H9 (cell line): Measurements from ENCODE around the gene FREY1. TPM values are rescaled to one million over a fixed set of nuclear protein-coding genes. Genes with fewer than 3 reads are reported as not detected.
A peak's percentile ranks its signal among the peaks of the same experiment; 100 is the strongest.

Source experiments
- DNase-seq: peaks from one replicate; pipeline ENCODE4 v3.0.0-alpha.2; 2017
- H2AFZ ChIP-seq: one replicate; pipeline ENCODE4 v1.6.1; 2013; ENCODE audit warnings: mild to moderate bottlenecking, low read length, control low read depth, moderate library complexity
- H2AK5ac ChIP-seq: 2 replicates; pipeline ENCODE4 v1.6.1; 2013; ENCODE audit warnings: low read length, control low read depth, mixed read lengths; ENCODE audit not compliant: insufficient read length
- H2BK120ac ChIP-seq: one replicate; pipeline ENCODE4 v1.6.1; 2013; ENCODE audit warnings: low read depth, mild to moderate bottlenecking, low read length, control low read depth, inconsistent platforms; ENCODE audit not compliant: poor library complexity, severe bottlenecking
- H2BK12ac ChIP-seq: 2 replicates; pipeline ENCODE4 v1.6.1; 2013; ENCODE audit warnings: low read length, control low read depth, mixed read lengths, low read depth; ENCODE audit not compliant: insufficient read length
- H2BK15ac ChIP-seq: 2 replicates; pipeline ENCODE4 v1.6.1; 2013; ENCODE audit warnings: low read depth, low read length, control low read depth
- H2BK20ac ChIP-seq: one replicate; pipeline ENCODE4 v1.6.1; 2013; ENCODE audit warnings: low read depth, mild to moderate bottlenecking, low read length, control low read depth, inconsistent platforms; ENCODE audit not compliant: poor library complexity, severe bottlenecking
- H2BK5ac ChIP-seq: 2 replicates; pipeline ENCODE4 v1.6.1; 2013; ENCODE audit warnings: low read length, control low read depth, mixed read lengths; ENCODE audit not compliant: insufficient read length
- H3K14ac ChIP-seq: 2 replicates; pipeline ENCODE4 v1.6.1; 2013; ENCODE audit warnings: low read length, control low read depth; ENCODE audit not compliant: insufficient read depth
- H3K18ac ChIP-seq: 2 replicates; pipeline ENCODE4 v1.6.1; 2013; ENCODE audit warnings: low read depth, mild to moderate bottlenecking, mixed read lengths, low read length, control low read depth; ENCODE audit not compliant: insufficient read length
- H3K23ac ChIP-seq: 2 replicates; pipeline ENCODE4 v1.6.1; 2013; ENCODE audit warnings: low read length, control low read depth, mixed read lengths, low read depth; ENCODE audit not compliant: insufficient read length
- H3K23me2 ChIP-seq: 2 replicates; pipeline ENCODE4 v1.6.1; 2013; ENCODE audit warnings: low read depth, mild to moderate bottlenecking, mixed read lengths, low read length, control low read depth; ENCODE audit not compliant: insufficient read length, poor library complexity, severe bottlenecking
- H3K27ac ChIP-seq: 2 replicates; pipeline ENCODE4 v1.5.1; 2013; ENCODE audit warnings: low read length, control low read depth, mixed read lengths, low read depth; ENCODE audit not compliant: insufficient read length
- H3K27me3 ChIP-seq: 2 replicates; pipeline ENCODE4 v1.6.1; 2013; ENCODE audit warnings: low read length, control low read depth, inconsistent platforms; ENCODE audit not compliant: insufficient read depth
- H3K4ac ChIP-seq: 2 replicates; pipeline ENCODE4 v1.6.1; 2013; ENCODE audit warnings: low read depth, mild to moderate bottlenecking, control low read depth, inconsistent platforms, low read length, moderate library complexity
- H3K4me1 ChIP-seq: 2 replicates; pipeline ENCODE4 v1.6.1; 2013; ENCODE audit warnings: low read length, control low read depth, inconsistent platforms; ENCODE audit not compliant: insufficient read depth
- H3K4me2 ChIP-seq: 2 replicates; pipeline ENCODE4 v1.6.1; 2013; ENCODE audit warnings: low read length, control low read depth, mixed read lengths; ENCODE audit not compliant: insufficient read length, insufficient read depth
- H3K56ac ChIP-seq: 2 replicates; pipeline ENCODE4 v1.6.1; 2013; ENCODE audit warnings: low read depth, mild to moderate bottlenecking, mixed read lengths, low read length, control low read depth; ENCODE audit not compliant: insufficient read length
- H3K79me1 ChIP-seq: 2 replicates; pipeline ENCODE4 v1.6.1; 2013; ENCODE audit warnings: low read depth, mild to moderate bottlenecking, moderate library complexity, low read length, control low read depth, inconsistent platforms; ENCODE audit not compliant: insufficient read depth, poor library complexity, severe bottlenecking
- H3K79me2 ChIP-seq: 2 replicates; pipeline ENCODE4 v1.6.1; 2013; ENCODE audit warnings: low read length, control low read depth, inconsistent platforms; ENCODE audit not compliant: insufficient read depth
- H3K9ac ChIP-seq: 2 replicates; pipeline ENCODE4 v1.6.1; 2013; ENCODE audit warnings: low read length, control low read depth, mixed read lengths; ENCODE audit not compliant: insufficient read length; ENCODE audit errors: extremely low read depth
- H3K9me3 ChIP-seq: one replicate; pipeline ENCODE4 v1.6.1; 2013; ENCODE audit warnings: low read depth, low read length, inconsistent platforms; ENCODE audit not compliant: control insufficient read depth
- H3T11ph ChIP-seq: one replicate; pipeline ENCODE4 v1.6.1; 2013; ENCODE audit warnings: mild to moderate bottlenecking, low read length, control low read depth, inconsistent platforms
- H4K20me1 ChIP-seq: one replicate; pipeline ENCODE4 v1.6.1; 2013; ENCODE audit not compliant: control insufficient read depth, insufficient read length, insufficient read depth
- H4K5ac ChIP-seq: 2 replicates; pipeline ENCODE4 v1.6.1; 2013; ENCODE audit warnings: low read depth, mild to moderate bottlenecking, mixed read lengths, low read length, control low read depth; ENCODE audit not compliant: insufficient read length
- H4K8ac ChIP-seq: replicated peaks from 2 replicates; pipeline ENCODE4 v1.6.1; 2013; ENCODE audit warnings: low read length, control low read depth, mixed read lengths, low read depth; ENCODE audit not compliant: insufficient read length
- H4K91ac ChIP-seq: 2 replicates; pipeline ENCODE4 v1.6.1; 2013; ENCODE audit warnings: low read depth, mild to moderate bottlenecking, moderate library complexity, mixed read lengths, low read length, control low read depth; ENCODE audit not compliant: insufficient read length
- H3K27ac Mint-ChIP-seq, 3 experiments: 2 replicates in 2 of 3; 3 replicates in 1 of 3; pipeline ENCODE4 v1.8.0; 2020 to 2021; ENCODE audit warnings: mixed read lengths in 3 of 3, mild to moderate bottlenecking in 1 of 3, moderate library complexity in 1 of 3
- H3K27me3 Mint-ChIP-seq: 2 replicates; pipeline ENCODE4 v1.8.0; 2021; ENCODE audit warnings: low read depth, mild to moderate bottlenecking, moderate library complexity, mixed read lengths
- H3K36me3 Mint-ChIP-seq, 3 experiments: 2 replicates in 2 of 3; 3 replicates in 1 of 3; pipeline ENCODE4 v1.8.0; 2020 to 2021; ENCODE audit warnings: low read depth in 3 of 3, mixed read lengths in 3 of 3; ENCODE audit not compliant: insufficient read depth in 1 of 3
- H3K4me1 Mint-ChIP-seq, 2 experiments: 2 replicates each; pipeline ENCODE4 v1.8.0; 2020; ENCODE audit warnings: mixed read lengths in 2 of 2
- H3K4me3 Mint-ChIP-seq, 2 experiments: 2 replicates in 1 of 2; 3 replicates in 1 of 2; pipeline ENCODE4 v1.8.0; 2020 to 2021; ENCODE audit warnings: mild to moderate bottlenecking in 2 of 2, mixed read lengths in 2 of 2, moderate library complexity in 1 of 2
- H3K9me3 Mint-ChIP-seq, 2 experiments: 2 replicates in 1 of 2; 3 replicates in 1 of 2; pipeline ENCODE4 v1.8.0; 2020; ENCODE audit warnings: mild to moderate bottlenecking in 2 of 2, mixed read lengths in 2 of 2, moderate library complexity in 1 of 2
- WGBS: extraction: QIAGEN DNeasy Blood & Tissue Kit; methylation state at CpG from one replicate; pipeline ENCODE4 v1.1.7; 2013; ENCODE audit warnings: missing lambda C conversion rate, low lambda C conversion rate, mixed read lengths; ENCODE audit not compliant: insufficient read length; ENCODE audit errors: extremely low coverage; 5-methylcytosine and 5-hydroxymethylcytosine counted together
- total RNA-seq: library from RNA; stranded (reverse); gene quantifications from 2 replicates; pipeline ENCODE4 v1.2.1, GENCODE V29; 2021
- TF ChIP-seq, protein P1 (sequence below): fragments of 200-600 bp; sonication (generic); conservative IDR thresholded peaks from 3 replicates; pipeline ENCODE4 v1.8.0; 2021; ENCODE audit warnings: antibody characterized with exemption, mild to moderate bottlenecking

The FREY1 gene
- total RNA-seq, 1 experiment from 2014 or later, result 2.1 TPM

DNA sequence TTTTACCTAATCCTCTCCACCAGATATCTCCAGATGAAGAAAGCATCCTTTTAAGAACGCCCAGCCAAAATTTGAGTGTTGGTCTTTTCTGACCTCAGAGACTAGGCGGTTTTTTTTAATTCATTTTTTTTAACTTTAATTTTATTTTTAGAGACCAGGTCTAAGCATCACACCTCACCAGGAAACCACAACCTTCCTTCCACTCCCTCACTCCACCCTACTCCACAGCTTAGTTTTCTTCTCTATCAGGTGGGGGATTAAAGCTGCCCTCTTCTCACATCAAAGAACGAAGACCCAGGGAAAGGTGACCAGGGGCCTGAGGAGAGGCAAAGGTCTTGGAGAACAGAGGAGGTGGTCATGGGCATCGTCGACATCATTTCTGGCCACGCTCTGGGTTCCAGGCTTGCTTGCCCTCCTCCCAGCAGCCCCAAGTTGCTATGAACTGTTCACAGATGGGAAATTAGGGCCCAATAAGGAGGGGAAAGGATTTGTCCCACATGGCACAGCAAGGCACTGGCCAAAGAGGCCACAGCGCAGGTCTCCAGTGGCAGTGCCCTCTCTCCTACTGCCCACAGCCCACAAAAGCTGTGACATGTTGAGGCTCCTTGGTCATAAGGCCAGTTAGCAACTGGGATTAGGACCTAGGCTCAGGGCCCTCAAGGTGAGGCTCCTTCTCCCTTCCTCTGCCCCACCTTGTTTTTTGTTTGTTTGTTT is 12.0 kb upstream of the FREY1 start:
- H3K18ac ChIP-seq, result no peak overlapping the region
- H2BK15ac ChIP-seq, result no peak overlapping the region
- H4K5ac ChIP-seq, result no peak overlapping the region
- H3K4me1 ChIP-seq, result no peaks in the 10 kb centered on the region
- H3K36me3 Mint-ChIP-seq, result peaks cover 4 to 22% (median 14%) of the 10 kb centered on the region in 3 experiments
- H3K4me3 Mint-ChIP-seq, result peak overlapping the region; percentile 90 to 96
- H4K91ac ChIP-seq, result no peak overlapping the region
- TF ChIP-seq, protein P1, sequence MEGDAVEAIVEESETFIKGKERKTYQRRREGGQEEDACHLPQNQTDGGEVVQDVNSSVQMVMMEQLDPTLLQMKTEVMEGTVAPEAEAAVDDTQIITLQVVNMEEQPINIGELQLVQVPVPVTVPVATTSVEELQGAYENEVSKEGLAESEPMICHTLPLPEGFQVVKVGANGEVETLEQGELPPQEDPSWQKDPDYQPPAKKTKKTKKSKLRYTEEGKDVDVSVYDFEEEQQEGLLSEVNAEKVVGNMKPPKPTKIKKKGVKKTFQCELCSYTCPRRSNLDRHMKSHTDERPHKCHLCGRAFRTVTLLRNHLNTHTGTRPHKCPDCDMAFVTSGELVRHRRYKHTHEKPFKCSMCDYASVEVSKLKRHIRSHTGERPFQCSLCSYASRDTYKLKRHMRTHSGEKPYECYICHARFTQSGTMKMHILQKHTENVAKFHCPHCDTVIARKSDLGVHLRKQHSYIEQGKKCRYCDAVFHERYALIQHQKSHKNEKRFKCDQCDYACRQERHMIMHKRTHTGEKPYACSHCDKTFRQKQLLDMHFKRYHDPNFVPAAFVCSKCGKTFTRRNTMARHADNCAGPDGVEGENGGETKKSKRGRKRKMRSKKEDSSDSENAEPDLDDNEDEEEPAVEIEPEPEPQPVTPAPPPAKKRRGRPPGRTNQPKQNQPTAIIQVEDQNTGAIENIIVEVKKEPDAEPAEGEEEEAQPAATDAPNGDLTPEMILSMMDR, result no peak
- H3K4me2 ChIP-seq, result peak overlapping the region; percentile 89
- H3K56ac ChIP-seq, result no peak overlapping the region
- H2BK12ac ChIP-seq, result no peak overlapping the region
- WGBS, result no CpG with 5 or more reads among the region's 7 CpGs
- H3K27me3 Mint-ChIP-seq, result no peaks in the 10 kb centered on the region; the same call in 1 of the 2 replicates
- peak overlapping the region in 2 of 3 experiments; percentile 65 to 96; a peak in 1 of 7 replicates for H3K27ac Mint-ChIP-seq
- H2BK120ac ChIP-seq, result no peak overlapping the region
- H3K23ac ChIP-seq, result no peak overlapping the region
- H3K23me2 ChIP-seq, result peaks cover 8% of the 10 kb centered on the region
- no peak overlapping the region for H3K4ac ChIP-seq
- H2AFZ ChIP-seq, result no peak overlapping the region
- no peaks in the 10 kb centered on the region; the same call in 1 of the 2 replicates for H3K79me2 ChIP-seq
- no peaks in the 10 kb centered on the region; the same call in 1 of the 2 replicates for H3K27me3 ChIP-seq
- no peak overlapping the region for H3K27ac ChIP-seq
- H3K9ac ChIP-seq, result no peak overlapping the region
- no peak overlapping the region for H2AK5ac ChIP-seq
- H3K14ac ChIP-seq, result no peak overlapping the region
- H3K4me1 Mint-ChIP-seq, result peaks cover 31 to 44% of the 10 kb centered on the region in 2 experiments
- H3K9me3 ChIP-seq, result no peaks in the 10 kb centered on the region
- H3T11ph ChIP-seq, result no peak overlapping the region
- no peaks in the 10 kb centered on the region for H4K20me1 ChIP-seq
- no peak overlapping the region for H2BK20ac ChIP-seq
- DNase-seq, result no peak
- no peak overlapping the region for H2BK5ac ChIP-seq
- H4K8ac ChIP-seq, result no peak overlapping the region
- H3K9me3 Mint-ChIP-seq, result no peaks in the 10 kb centered on the region; a peak in 1 of 5 replicates
- H3K79me1 ChIP-seq, result no peaks in the 10 kb centered on the region
